Inferior parietal cortex (tissue), 1 donor: Measurements from ENCODE around the gene KRTAP12-1.
"Not testable (repeated sequence)": the region's sequence is repeated elsewhere in the genome, so short reads cannot be mapped to it uniquely, and the experiment has no call there.

Experiments
- DNase-seq: peaks from one replicate; pipeline ENCODE4 v3.0.0-alpha.2; 2016; ENCODE audit errors: extremely low spot score

KRTAP12-1 gene

DNA sequence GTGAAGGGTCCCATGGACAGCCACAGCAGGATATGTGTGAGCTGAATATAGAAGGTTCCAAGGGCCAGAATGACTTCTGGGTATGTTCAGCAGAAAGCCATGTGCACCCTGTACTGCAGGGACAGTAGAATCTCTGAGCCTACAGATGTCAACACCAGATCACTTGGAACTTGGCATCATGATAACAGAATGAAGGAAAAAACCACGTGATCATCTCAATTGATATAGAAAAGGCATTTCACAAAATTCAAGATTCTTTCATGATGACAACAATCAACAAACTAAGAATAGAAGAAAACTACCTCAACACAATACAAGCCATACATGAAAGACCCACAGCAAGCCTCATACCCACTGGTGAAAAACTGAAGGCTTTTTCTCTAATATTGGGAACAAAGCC is 14.4 kb downstream of the KRTAP12-1 start:
- no peak for DNase-seq

DNA sequence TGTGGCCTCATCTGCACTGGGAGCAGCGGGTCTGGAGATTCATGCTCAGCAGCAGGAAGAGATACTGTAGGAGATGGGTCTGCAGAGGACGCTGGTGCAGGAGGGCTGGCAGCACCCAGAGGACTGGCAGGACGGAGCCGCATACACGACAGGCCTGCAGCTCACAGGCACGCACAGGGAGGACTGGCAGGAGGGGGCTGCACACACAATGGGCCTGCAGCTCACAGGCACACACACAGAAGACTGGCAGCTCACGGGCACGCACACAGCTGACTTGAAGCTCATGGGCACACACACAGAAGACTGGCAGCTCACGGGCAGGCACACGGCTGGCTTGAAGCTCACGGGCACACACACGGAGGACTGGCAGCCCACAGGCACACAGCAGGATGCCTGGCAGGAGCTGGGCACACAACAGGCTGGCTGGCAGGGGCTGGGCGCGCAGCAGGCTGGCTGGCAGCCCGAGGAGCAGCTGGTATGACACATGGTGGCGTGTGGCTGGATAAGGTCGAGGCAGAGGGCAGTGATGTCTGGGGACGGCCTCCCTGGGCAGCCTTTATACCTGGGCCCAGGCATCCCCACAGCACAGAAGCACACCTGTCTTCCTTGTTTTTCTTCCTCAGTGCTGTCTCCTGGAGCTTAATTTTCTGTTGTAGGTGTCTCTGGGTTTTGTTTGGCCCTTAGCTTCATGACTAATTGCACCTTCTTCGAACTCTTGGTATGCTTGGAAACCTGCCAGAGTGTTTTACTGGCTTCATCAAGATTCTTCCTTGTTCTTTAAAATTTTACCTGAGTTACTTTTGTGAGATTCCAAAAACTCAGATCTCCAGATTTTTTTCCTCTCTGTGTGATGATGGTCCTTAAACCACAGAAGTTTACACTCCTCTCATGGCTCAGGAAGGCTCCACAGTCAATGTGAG is 15.3 kb downstream of the KRTAP12-1 start, which contains the start of gene KRTAP12-2:
Gene KRTAP12-2 (minus strand): TSS at position 527 of the 920 bp plus-strand sequence. CDS start 41 bp downstream, at position 486.
- DNase-seq, result no peak

DNA sequence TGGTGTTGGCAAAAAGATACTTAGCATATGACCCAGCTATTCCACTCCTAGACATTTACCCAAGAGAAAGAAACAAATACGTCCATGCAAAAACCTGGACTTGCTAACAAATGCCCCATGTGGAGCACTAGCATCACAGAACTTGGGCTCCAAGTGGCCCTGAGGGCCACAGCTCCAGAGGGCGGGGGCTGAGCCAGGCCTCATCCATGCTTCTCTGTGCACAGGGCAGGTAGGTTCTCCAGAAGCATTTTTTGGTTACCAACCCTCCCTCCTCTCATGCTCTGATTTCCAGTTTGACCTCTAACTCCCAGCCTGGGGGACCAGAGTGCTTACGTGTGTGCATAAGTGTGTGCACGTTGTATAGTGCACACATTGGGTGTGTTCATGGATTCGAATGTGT is 17.3 kb downstream of the KRTAP12-1 start:
- DNase-seq, result no peak

GRCh38 chr21:44661567-44661966 is 20.4 kb downstream of the KRTAP12-1 start:
- DNase-seq, result not testable (repeated sequence)

GRCh38 chr21:44658913-44659595 is 22.9 kb downstream of the KRTAP12-1 start:
- no peak for DNase-seq

DNA sequence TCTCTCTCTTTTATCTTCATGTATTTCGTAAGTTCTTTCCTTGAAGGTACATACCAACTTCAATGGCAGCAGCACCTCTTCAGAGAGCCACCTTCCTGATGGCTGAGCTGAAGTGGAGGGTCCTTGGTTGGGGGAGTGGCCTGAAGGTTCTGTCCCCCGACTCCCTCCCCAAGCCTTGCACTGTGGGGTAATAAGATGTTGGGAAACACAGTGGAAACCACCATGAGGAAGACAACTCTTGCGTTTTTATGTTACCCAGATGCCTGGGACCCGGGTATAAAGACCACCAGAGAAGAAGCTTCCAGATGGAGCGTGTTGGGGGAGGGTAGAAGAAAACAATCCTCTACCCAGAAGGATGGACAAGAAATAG is 23.4 kb downstream of the KRTAP12-1 start:
- DNase-seq, result no peak

DNA sequence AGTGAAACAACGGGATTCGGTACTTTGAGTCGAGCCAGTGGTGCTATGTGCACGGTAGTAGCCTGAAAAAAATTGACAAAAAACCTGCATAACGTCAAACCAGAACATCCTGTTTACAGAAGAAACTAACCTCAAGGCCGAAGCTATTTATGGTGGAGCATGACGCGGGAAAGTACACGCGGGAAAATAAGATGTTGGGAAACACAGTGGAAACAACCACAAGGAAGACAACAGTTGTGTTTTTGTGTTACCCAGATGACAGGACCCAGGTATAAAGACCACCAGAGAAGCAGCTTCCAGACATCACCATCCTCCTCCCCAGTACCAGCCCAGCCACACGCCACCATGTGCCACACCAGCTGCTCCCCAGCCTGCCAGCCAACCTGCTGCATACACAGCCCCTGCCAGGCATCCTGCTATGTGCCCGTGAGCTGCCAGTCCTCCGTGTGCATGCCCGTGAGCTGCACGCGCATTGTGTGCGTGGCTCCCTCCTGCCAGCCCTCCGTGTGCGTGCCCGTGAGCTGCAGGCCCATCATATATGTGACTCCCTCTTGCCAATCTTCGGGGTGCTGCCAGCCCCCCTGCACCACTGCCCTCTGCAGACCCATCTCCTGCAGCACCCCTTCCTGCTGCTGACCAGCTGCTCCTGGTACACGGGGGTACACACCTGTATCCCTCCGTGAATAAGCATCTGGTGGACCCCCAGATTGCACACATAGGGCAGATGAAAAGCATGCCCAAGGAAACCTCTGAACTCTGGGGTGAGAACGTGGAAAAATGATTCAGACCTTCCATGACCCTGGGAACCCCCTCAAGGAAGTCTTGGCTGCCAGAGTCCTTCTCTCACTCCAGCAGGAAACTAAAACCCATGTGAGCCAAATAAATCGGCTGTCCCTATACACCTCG is 24.1 kb downstream of the KRTAP12-1 start, which contains the start of gene KRTAP12-3:
Gene KRTAP12-3 (plus strand): TSS at position 298 of the 906 bp plus-strand sequence. CDS start 48 bp downstream, at position 346.
- no peak for DNase-seq

- DNase-seq, result no peak
These were observed 25.1 kb downstream of the KRTAP12-1 start for GRCh38 chr21:44656868-44657267.

DNA sequence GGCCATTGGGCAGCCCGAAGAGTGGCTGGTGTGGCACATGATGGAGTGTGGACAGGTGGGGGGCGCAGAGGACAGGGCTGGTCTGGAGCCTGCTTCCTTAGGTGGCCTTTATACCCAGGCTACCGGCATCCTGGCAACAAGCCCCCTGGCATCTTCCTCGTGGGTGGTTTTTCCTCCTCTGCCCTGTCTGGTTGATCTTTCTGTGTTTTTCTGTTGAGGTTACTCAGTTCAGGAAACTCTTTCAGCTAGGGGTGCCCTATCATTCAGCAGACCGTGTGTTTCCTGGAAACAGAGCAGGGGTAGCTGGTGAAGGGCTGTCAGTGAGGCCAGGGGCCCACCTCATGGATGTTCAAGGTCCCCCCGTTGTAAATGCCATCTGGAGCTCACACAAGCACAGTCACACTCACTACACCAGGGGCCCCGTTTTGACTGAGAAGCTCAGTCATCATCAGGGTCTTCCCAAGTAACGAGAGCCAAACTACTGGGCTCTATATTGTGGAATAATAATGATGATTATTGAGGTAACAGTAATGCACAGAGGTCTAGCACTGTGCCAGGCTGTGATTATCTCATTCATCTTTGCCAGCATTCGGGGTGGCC is 27.3 kb downstream of the KRTAP12-1 start, which contains the start of gene KRTAP12-4:
Gene KRTAP12-4 (minus strand): TSS at position 84 of the 600 bp plus-strand sequence. CDS start 45 bp downstream, at position 39.
- no peak for DNase-seq

DNA sequence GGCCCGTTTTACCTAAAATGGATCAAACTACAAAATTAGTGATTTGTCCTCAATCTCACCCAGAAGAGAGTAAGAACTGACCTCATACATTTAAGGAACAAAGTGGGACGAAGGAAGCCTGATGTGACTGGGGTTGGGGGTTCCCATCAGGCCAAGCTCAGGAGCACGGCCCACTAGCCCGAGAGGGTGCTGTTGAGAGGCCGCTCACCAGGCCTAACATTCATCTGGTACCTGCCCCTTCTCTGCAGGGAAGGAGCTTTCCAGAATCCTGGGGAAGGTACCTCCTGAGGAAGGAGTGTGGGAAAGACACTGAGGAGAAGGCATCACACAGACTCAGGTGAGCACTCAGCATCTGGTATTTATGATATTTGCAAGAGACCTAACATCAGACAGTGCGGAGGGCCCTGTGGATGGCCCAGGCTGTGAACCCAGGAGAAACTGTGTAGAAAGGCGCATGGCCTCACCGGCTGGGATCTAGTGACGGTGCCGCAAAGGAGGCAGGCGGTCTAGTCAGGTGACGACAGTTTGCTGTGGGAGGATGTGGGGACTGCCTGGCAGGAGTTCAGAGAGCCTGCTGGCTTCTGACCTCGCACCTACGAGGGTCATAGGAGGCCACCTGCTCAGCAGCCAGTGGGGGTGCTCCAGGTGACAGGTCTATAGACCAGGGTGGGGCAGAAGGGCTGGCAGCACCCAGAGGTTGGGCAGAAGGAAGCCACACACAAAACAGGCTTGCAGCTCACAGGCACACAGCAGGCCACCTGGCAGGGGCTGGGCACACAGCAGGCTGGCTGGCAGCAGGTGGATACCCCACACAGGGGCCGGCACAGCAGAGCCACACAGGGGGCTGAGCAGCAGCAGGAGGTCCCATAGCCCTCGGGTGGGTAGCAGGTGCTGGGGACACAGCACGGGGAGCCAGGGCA is 28.0 kb downstream of the KRTAP12-1 start:
- no peak for DNase-seq

GRCh38 chr21:44653123-44653522 is 28.8 kb downstream of the KRTAP12-1 start:
- DNase-seq, result no peak

DNA sequence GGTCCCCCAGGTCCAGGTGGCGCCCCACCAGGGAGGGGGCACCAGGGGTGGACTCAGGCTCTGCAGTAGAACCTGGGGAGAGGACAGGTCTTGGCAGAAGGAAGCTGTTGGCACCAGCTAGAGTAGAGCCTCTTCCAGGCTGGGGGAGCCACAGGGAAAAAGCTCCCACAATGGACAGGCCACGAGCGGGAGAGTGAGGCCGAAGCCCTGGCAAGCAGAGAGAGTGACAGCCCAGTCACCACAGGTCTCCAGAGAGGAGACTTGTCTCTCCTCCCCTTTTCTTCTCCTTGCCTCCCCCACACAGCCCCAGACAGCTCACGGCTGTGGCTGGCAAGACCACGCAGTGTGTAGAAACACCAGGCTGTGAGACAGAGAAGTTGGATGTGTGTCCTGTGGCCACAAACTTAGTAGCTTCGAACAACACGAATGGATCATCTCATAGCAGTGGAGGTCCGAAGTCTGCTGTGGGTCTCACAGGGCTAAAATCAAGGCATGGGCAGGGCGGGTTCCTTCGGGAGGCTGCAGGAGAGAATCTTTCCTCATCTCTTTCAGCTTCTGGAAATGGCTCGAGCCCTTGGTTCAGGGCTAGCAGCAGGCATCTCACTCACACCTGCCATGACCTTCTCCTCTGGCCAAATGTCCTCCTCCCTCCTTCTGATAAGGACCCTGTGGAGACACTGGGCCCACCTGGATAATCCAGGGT is 30.8 kb downstream of the KRTAP12-1 start:
- DNase-seq, result no peak

DNA sequence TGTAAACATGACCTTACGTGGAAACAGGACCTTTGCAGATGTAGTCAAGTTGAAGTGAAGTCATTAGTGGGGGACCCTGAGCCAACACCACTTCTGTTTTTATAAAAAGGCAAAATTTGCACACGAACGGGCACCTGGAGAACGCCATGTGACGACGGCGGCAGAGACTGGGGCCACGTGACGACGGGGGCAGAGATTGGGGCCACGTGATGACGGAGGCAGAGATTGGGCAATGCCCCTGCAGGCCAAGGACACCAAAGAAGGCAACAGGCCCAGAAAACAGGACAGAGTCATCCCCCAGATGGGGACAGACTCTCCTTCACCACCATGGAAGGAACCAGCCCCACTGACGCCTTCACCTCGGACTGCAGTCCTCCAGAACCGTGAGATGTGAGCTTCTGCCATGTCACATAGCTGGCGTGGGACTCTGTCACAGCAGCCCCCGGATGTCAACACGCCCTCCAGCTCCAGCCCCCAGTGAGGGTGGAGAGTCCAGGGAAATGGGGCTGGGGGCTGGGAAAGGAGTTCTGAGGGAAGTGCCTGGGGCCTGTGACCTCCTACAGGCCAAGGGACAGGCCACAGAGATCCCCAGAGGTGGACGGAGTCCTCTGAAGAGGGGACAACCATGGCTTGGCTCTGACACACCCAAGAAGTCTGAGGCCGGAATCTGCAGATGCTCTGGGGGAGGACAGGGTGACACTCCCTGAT is 31.5 kb downstream of the KRTAP12-1 start:
- DNase-seq, result no peak

DNA sequence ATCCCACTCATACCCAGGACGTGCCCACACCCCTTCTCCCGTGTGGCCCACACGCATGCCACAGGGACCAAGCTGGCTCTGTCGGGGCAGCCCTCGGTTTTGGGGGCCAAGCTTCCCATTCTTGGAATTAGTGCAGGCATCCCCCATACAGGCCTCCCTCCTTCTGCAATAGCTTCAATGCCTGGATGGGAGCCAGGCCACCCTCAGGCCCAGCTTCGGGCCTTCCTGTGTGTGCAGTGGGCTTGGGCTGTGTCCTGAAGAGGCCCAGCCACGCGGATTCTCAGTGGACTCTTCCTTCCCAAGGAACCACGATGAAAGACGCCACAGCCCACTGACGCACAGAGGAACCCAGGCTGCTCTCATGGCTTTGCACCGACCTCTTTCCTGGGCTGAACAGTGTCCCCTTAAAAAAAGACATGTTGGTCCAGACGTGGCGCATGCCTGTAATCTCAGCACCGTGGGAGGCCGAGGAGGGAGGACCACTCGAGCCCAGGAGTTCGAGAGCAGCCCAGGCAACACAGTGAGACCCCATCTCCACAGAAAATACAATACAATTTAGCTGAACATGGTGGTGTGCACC is 32.4 kb downstream of the KRTAP12-1 start:
- DNase-seq, result no peak

DNA sequence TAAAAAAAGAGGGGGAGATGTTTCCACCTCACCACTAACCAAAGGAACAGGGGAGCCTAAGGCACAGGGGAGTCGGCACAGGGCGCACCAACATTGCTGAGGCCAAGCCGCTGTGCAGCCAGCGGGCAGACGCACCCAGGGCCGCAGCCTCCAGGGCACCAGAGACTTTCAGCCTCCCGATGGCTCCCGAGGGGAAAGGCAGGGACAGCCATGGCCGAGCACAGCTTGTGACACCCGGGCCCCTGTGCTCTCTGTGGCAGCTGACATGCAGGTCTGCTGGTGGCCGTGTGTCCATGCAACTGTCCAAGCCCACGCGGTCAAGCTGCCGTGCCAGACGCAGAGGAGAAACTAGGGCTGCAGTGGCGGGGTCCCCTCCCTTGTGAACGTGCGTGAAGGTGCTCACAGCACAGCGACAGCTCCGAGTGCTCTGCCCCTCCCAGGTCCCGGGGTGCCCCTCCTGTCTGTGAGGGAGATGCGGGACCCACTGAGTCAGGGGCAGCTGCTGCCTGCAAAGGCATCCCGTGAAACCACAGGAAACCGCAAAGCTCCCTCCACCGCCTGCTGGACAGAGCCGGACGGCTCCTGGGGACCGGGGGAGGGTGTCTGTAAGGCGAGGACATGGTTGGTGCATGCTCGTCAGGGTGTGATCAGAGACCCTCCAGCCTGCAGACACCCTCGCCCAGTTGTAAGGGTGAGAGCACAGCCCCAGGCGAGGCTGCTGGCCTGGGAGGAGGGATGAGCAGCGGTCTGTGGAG is 33.2 kb downstream of the KRTAP12-1 start:
- DNase-seq, result no peak

DNA sequence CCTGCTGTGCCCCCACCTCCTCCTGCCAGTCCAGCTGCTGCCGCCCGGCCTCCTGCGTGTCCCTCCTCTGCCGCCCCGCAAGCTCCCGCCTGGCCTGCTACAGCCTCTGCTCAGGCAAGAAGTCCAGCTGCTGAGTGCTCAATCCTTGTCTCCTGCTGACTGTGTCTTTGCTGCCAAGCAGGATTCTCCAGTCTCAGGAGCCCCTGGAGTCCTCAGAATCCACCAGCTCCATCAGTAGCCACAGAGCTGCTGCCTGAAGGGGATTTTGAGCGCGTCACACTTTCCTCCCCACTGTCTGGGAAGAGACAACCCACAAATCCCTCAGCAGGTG is 34.8 kb downstream of the KRTAP12-1 start:
- DNase-seq, result no peak

- DNase-seq, result not testable (repeated sequence)
These were observed 35.4 kb downstream of the KRTAP12-1 start, which contains the start of gene KRTAP10-11 for GRCh38 chr21:44646366-44647221. TSS of gene KRTAP10-11 (plus strand) at chr21:44646414. CDS start at chr21:44646459, 45 bp downstream.
